Measurements from ENCODE around the gene ST3GAL5.

The ST3GAL5 gene

GRCh38 chr2:85908506-85908905 is 19.7 kb upstream of the ST3GAL5 start:
- no peak overlapping the region for H3K4me3 ChIP-seq (ENCODE audit: low read depth, low read length)
- no peak for TF ChIP-seq CTCF (IDR thresholded peaks at IDR 0.05; ENCODE audit: insufficient read depth, low read depth, low read length, missing control alignments)
- DNase-seq (ENCODE audit: low read depth): no peak

- no peak for TF ChIP-seq CTCF (IDR thresholded peaks at IDR 0.05; ENCODE audit: insufficient read depth, low read depth, low read length, missing control alignments)
- DNase-seq (ENCODE audit: low read depth): no peak
- H3K4me3 ChIP-seq (ENCODE audit: low read depth, low read length): no peak overlapping the region
These were observed 18.9 kb upstream of the ST3GAL5 start for GRCh38 chr2:85907671-85908157.

- no peak for TF ChIP-seq CTCF (IDR thresholded peaks at IDR 0.05; ENCODE audit: insufficient read depth, low read depth, low read length, missing control alignments)
- H3K4me3 ChIP-seq (ENCODE audit: low read depth, low read length): no peak overlapping the region
- no peak for DNase-seq (ENCODE audit: low read depth)
These were observed 18.0 kb upstream of the ST3GAL5 start for GRCh38 chr2:85906748-85907147.

GRCh38 chr2:85905891-85906290 is 17.1 kb upstream of the ST3GAL5 start:
- TF ChIP-seq CTCF (IDR thresholded peaks at IDR 0.05; ENCODE audit: insufficient read depth, low read depth, low read length, missing control alignments): no peak
- no peak overlapping the region for H3K4me3 ChIP-seq (ENCODE audit: low read depth, low read length)
- DNase-seq (ENCODE audit: low read depth): no peak

GRCh38 chr2:85905187-85905666 is 16.4 kb upstream of the ST3GAL5 start:
- DNase-seq (ENCODE audit: low read depth): no peak
- no peak for TF ChIP-seq CTCF (IDR thresholded peaks at IDR 0.05; ENCODE audit: insufficient read depth, low read depth, low read length, missing control alignments)
- H3K4me3 ChIP-seq (ENCODE audit: low read depth, low read length): no peak overlapping the region

- no peak for TF ChIP-seq CTCF (IDR thresholded peaks at IDR 0.05; ENCODE audit: insufficient read depth, low read depth, low read length, missing control alignments)
- DNase-seq (ENCODE audit: low read depth): no peak
- no peak overlapping the region for H3K4me3 ChIP-seq (ENCODE audit: low read depth, low read length)
These were observed 15.1 kb upstream of the ST3GAL5 start for GRCh38 chr2:85903849-85904248.

GRCh38 chr2:85902496-85902895 is 13.7 kb upstream of the ST3GAL5 start:
- DNase-seq (ENCODE audit: low read depth): no peak
- no peak overlapping the region for H3K4me3 ChIP-seq (ENCODE audit: low read depth, low read length)
- TF ChIP-seq CTCF (IDR thresholded peaks at IDR 0.05; ENCODE audit: insufficient read depth, low read depth, low read length, missing control alignments): no peak

All from GM12865 (cell line).